ENCODE results near the gene FBXO28.
"Not testable (repeated sequence)": the region's sequence is repeated elsewhere in the genome, so short reads cannot be mapped to it uniquely, and the experiment has no call there.

Gene FBXO28

DNA sequence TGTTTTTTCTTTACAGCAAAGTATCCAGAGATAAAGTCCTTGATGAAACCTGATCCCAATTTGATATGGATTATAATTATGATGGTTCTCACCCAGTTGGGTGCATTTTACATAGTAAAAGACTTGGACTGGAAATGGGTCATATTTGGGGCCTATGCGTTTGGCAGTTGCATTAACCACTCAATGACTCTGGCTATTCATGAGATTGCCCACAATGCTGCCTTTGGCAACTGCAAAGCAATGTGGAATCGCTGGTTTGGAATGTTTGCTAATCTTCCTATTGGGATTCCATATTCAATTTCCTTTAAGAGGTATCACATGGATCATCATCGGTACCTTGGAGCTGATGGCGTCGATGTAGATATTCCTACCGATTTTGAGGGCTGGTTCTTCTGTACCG is 75.7 kb downstream of the FBXO28 start:
- no peak for DNase-seq (ENCODE audit: low spot score)

- DNase-seq (ENCODE audit: low spot score), result no peak
These were observed 78.3 kb downstream of the FBXO28 start for GRCh38 chr1:224192082-224192788.

DNA sequence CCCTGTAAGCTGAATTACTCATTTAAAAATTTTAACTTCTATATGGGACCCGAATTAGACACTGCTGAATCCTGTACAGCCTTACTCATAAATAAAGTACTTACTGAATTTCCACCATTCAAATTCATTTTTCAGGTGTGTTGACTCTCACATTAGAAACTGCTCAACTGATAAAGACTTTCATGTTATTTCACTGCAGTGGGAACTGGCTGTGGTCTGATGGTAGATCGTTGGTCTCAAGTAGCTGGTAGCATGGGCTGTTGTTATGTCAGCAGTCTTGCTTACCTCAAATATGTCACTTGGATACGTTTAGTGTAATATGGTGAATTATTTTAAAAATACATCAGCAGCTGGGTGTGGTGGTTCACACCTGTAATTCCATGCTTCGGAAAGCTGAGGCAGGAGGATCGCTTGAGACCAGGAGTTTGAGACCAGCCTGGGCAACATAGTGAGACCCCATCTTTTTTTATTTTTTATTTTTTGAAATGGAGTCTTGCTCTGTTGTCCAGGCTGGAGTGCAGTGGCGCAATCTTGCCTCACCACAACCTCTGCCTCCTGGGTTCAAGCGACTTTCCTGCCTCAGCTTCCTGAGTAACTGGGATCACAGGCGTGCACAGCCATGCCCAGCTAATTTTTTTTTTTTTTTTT is 79.5 kb downstream of the FBXO28 start:
- DNase-seq (ENCODE audit: low spot score), result no peak

DNA sequence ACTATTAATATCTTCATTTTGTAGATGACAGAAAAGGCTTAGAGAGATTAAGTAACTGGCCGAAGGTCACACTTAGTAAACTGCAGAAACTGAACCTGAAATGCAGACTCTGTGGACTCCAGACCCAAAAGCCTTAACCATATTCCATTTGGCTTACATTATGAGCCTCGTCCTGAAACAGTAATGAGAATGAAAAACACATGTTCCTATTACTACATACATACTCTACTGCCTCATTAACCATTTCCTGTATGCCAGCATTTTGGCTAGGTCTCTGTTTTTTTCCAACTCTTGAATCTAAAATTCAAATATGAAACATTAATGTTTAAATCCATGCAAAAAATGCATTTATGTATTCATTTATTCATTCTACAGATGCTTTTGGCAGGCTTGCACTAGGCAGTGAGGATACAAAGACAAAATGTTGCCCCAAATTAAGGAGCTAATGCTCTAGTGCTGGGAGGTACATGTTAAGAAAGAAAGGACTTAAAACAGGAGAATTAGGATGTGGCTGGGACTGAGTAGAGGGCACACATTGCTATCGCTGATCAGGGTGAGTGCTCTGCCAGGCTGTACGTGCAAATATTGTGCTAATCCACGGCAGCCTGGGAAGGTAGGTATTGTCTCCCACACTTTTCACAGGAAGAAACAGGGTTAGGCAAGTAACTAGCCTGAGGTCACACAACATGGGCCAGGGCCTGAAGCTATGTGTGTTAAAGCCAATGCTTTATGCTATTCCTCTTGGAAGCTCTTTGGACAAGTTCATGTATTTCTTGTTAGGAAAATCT is 83.1 kb downstream of the FBXO28 start:
- DNase-seq (ENCODE audit: low spot score), result no peak

- DNase-seq (ENCODE audit: low spot score), result no peak
These were observed 84.7 kb downstream of the FBXO28 start for GRCh38 chr1:224198572-224198971.

DNA sequence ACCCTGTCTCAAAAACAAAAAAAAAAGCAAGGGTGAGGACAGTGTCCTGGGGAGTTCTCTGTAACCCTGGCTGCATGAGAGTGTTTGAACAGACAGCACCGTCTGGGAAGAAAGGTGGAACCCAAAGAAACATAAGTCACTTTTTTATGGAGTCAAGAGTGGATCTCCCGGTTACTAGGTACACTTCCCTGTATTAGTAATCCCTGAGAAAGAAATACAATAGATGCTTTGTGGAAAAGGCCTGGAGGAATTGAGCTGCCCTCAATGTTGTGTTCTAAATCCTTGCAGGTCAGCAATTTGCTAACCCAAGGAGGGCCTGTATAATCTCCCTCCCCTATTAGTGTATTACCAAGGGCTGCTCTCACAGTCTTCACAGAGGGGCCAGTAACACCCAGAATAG is 85.8 kb downstream of the FBXO28 start:
- DNase-seq (ENCODE audit: low spot score), result no peak

GRCh38 chr1:224201383-224201782 is 87.5 kb downstream of the FBXO28 start:
- DNase-seq (ENCODE audit: low spot score), result no peak

GRCh38 chr1:224201853-224202252 is 87.9 kb downstream of the FBXO28 start:
- DNase-seq (ENCODE audit: low spot score), result no peak

DNA sequence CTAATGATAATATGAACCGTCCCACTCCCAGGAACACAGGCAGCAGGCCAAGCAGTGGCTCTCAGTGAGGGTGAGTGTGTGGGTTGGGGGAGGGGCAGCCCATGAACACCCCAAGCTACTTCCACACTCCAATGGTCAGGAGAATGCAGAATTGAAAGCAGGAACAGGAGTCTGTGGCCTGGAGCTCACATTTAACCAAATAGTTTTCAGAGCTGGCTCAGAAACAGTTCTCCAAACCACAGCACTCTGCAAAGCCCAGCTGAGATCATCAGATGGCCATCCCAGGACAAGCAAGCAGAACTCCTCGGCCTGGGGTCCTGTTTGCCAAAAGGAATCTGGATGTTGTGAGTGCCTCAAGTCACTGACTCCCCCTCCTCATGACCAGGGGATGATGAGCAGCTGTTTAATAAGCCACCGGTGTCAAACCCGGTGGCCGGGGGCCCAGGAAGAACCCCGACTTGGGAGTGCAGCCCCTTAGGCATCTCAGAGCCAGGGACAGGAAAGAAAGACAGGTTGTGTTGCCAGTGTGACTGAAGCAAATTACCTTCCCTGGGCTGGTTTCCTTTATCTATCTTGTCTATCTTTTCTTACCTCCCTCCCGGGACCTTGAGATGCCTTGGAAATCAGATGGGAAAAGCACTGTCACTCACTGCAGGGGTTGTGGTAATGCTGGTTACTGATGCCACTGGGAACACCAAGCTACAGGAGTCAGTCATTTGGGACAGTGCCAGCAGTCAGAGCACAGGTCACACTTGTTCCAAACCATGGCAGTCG is 89.5 kb downstream of the FBXO28 start:
- DNase-seq (ENCODE audit: low spot score), result no peak

GRCh38 chr1:224205438-224205840 is 91.5 kb downstream of the FBXO28 start:
- no peak for DNase-seq (ENCODE audit: low spot score)

- not testable (repeated sequence) for DNase-seq (ENCODE audit: low spot score)
These were observed 92.1 kb downstream of the FBXO28 start for GRCh38 chr1:224205931-224206538.

DNA sequence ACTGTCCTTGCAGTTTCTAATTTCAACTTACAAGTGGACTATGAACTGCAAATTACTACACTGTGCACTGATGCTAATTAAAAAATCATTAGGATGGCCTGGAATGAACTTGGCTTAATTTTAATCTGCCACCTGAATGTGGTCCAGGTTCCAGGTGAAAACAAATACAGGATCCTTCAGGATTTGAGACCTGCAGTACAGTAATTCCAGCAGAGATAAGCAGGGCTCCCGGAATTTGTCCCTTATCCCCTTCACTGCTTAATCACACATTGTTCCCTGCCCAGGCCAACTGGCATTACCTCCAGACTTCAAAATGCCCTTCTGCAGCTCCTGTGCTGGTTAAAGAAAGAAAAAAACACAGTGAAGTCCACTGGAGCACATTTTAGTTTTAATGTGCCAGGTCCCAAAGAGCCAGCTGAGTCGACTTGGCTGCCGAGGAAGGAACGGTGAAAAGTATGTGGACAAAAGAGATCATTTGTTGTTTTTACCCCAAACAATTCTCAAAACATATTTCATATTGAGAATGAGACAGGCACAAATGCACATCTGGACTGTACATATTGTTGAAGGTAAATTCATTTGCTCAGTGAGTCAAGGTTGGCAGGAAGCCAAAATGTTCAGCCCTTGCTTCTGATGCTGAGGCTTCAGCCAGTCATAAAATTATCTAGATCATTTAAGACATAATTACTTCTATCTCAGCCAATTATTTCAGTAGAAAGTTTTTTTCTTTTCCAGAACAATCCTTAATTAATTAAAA is 97.5 kb downstream of the FBXO28 start:
- no peak for DNase-seq (ENCODE audit: low spot score)

Data from left forelimb (tissue), 1 donor.